ENCODE data around the gene NCKAP5.

The NCKAP5 gene

DNA sequence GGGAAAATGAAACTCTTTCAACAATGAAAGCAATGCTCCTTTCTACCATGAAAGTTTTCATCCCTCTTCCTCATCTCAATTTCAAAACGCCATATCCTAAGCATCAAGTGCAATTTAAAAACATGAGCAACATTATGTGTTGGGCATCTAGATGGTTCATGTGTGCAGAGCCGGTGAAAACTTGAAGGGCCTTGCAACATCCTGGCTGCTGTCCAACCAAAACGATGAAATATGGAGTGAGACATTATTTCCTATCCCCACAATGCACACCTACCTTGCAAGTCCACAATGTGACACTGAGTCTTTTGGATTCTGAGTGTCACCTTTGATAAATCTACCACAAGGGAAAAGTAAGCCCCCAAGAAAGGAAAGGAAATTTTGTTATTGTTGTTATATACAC is 110.0 kb downstream of the NCKAP5 start:
- TF ChIP-seq FOXK2 (IDR thresholded peaks at IDR 0.05) (no peak), SUZ12 (IDR thresholded peaks at IDR 0.05) (no peak), L3MBTL2 (conservative IDR thresholded peaks at IDR 0.05) (no peak), SP1 (IDR thresholded peaks at IDR 0.05) (no peak), TARDBP (IDR thresholded peaks at IDR 0.05) (no peak), FOXA1 (IDR thresholded peaks at IDR 0.05) (no peak), BHLHE40 (IDR thresholded peaks at IDR 0.05; ENCODE audit: borderline replicate concordance) (no peak), ARNT (IDR thresholded peaks at IDR 0.05) (no peak)
- DNase-seq (ENCODE audit: extremely low spot score), result no peak
- ChIA-PET CTCF (no interaction called here), POLR2A (no interaction called here)

DNA sequence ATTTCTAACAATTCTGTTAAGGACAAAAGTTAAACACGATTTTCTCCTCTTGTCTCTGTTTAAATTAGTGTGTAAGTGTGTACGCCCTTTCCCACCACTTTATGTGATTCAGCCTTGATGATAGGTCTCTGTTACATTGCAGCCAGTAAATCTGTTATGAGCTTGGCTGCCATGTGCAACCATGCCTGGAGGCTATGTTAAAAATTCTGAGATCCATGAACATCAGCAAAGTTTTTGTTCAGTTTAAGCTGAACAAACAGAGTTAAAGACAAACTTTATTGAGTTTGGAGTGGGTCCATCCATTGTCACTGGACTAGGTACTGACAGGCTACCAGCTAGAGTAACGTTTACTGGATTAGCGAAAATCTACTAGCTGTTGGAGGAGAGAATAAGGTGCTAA is 110.4 kb downstream of the NCKAP5 start:
- CTCF ChIA-PET, result no interaction called here
- POLR2A ChIA-PET, result no interaction called here
- TF ChIP-seq TARDBP (IDR thresholded peaks at IDR 0.05) (no peak), FOXA1 (IDR thresholded peaks at IDR 0.05) (no peak), LEF1 (IDR thresholded peaks at IDR 0.05; ENCODE audit: borderline replicate concordance) (no peak), SP1 (IDR thresholded peaks at IDR 0.05) (no peak), SUZ12 (IDR thresholded peaks at IDR 0.05) (no peak), L3MBTL2 (conservative IDR thresholded peaks at IDR 0.05) (no peak), ARNT (IDR thresholded peaks at IDR 0.05) (no peak), NFRKB (IDR thresholded peaks at IDR 0.05) (no peak), HDGF (IDR thresholded peaks at IDR 0.05; ENCODE audit: borderline replicate concordance) (no peak), CTBP1 (IDR thresholded peaks at IDR 0.05; ENCODE audit: borderline replicate concordance) (no peak), FOXM1 (IDR thresholded peaks at IDR 0.05; ENCODE audit: borderline replicate concordance) (no peak), FOXK2 (IDR thresholded peaks at IDR 0.05) (no peak), ZNF384 (IDR thresholded peaks at IDR 0.05) (no peak), ELF4 (IDR thresholded peaks at IDR 0.05) (no peak), BHLHE40 (IDR thresholded peaks at IDR 0.05; ENCODE audit: borderline replicate concordance) (no peak)
- TF ChIP-seq, protein P1, sequence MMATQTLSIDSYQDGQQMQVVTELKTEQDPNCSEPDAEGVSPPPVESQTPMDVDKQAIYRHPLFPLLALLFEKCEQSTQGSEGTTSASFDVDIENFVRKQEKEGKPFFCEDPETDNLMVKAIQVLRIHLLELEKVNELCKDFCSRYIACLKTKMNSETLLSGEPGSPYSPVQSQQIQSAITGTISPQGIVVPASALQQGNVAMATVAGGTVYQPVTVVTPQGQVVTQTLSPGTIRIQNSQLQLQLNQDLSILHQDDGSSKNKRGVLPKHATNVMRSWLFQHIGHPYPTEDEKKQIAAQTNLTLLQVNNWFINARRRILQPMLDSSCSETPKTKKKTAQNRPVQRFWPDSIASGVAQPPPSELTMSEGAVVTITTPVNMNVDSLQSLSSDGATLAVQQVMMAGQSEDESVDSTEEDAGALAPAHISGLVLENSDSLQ (IDR thresholded peaks at IDR 0.05), result no peak
- DNase-seq (ENCODE audit: extremely low spot score), result no peak

DNA sequence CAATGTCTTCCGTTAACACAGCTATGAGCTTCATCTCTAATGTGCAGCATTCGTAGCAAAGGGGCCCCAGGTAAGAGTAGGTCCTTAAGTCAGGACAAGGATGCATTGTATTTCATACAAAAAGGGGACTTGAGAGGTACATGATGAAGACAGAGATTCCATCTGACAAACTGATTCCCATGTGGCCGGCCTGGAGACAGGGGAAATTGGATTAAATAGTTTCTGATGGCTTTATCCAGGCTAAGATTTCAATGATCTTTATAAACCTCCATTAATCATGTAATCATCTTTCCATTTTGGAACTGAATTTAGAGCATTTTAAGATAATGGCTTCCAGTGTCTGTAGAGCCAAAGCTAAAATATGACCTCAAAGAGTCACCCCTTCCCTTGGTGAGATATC is 111.3 kb downstream of the NCKAP5 start:
- DNase-seq (ENCODE audit: extremely low spot score), result no peak
- no peak for TF ChIP-seq ZNF384 (IDR thresholded peaks at IDR 0.05)
- no peak for TF ChIP-seq FOXK2 (IDR thresholded peaks at IDR 0.05)
- TF ChIP-seq LEF1 (IDR thresholded peaks at IDR 0.05; ENCODE audit: borderline replicate concordance), result no peak
- no peak for TF ChIP-seq SP1 (IDR thresholded peaks at IDR 0.05)
- no peak for TF ChIP-seq FOXM1 (IDR thresholded peaks at IDR 0.05; ENCODE audit: borderline replicate concordance)
- TF ChIP-seq HDGF (IDR thresholded peaks at IDR 0.05; ENCODE audit: borderline replicate concordance), result no peak
- TF ChIP-seq, protein P1 (IDR thresholded peaks at IDR 0.05), result no peak
- no peak for TF ChIP-seq BHLHE40 (IDR thresholded peaks at IDR 0.05; ENCODE audit: borderline replicate concordance)
- TF ChIP-seq ARNT (IDR thresholded peaks at IDR 0.05), result no peak
- TF ChIP-seq FOXA1 (IDR thresholded peaks at IDR 0.05), result no peak
- no peak for TF ChIP-seq CTBP1 (IDR thresholded peaks at IDR 0.05; ENCODE audit: borderline replicate concordance)
- TF ChIP-seq ELF4 (IDR thresholded peaks at IDR 0.05), result no peak
- no peak for TF ChIP-seq L3MBTL2 (conservative IDR thresholded peaks at IDR 0.05)
- TF ChIP-seq TARDBP (IDR thresholded peaks at IDR 0.05), result no peak
- no peak for TF ChIP-seq SUZ12 (IDR thresholded peaks at IDR 0.05)
- no peak for TF ChIP-seq NFRKB (IDR thresholded peaks at IDR 0.05)
- POLR2A ChIA-PET, result no interaction called here
- CTCF ChIA-PET, result no interaction called here

DNA sequence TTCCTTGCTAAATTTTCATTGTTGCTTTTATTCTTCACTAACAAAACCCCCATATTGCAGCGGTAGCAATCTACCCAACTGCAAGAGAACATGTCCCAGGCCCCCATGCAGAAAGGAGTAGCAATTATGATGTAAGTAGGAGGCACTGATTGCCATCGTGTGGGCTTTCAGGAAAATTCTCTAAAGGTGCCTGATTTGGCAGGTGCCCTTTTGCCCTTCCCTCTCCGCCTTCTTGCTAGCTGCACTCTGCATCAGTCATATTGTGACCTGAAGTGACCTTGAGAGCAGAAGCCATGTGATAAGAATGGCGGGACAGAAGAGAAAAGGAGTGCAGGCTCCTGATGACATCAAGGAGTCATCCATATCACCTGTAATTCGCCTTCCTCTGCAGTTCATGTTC is 112.1 kb downstream of the NCKAP5 start:
- CTCF ChIA-PET, result no interaction called here
- DNase-seq (ENCODE audit: extremely low spot score), result no peak
- no peak for TF ChIP-seq FOXA1 (IDR thresholded peaks at IDR 0.05)
- no peak for TF ChIP-seq LEF1 (IDR thresholded peaks at IDR 0.05; ENCODE audit: borderline replicate concordance)
- no peak for TF ChIP-seq BHLHE40 (IDR thresholded peaks at IDR 0.05; ENCODE audit: borderline replicate concordance)
- TF ChIP-seq ZNF384 (IDR thresholded peaks at IDR 0.05), result no peak
- TF ChIP-seq HDGF (IDR thresholded peaks at IDR 0.05; ENCODE audit: borderline replicate concordance), result no peak
- no peak for TF ChIP-seq TARDBP (IDR thresholded peaks at IDR 0.05)
- no peak for TF ChIP-seq FOXK2 (IDR thresholded peaks at IDR 0.05)
- no peak for TF ChIP-seq ARNT (IDR thresholded peaks at IDR 0.05)
- TF ChIP-seq NFRKB (IDR thresholded peaks at IDR 0.05), result no peak

DNA sequence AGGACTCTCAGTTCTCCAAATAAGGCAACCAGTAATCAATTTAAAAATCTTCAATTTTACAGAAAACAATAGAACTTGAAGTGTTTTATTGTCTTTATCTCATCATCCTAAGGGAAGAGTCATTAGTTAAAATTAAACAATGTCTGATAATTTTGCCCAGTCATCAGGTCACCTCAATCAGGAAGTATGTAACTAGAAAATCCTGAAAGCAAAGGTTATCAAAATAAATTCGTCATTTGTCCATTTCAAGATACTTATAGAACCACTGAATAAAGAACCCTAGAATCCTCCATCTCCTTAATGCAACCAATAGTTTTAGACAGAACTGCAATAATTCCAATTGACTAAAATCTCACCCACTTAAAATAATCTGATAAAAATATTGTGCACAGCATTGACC is 115.2 kb downstream of the NCKAP5 start:
- no peak for DNase-seq (ENCODE audit: extremely low spot score)

More for the DNA sequence above, 112.1 kb downstream of the NCKAP5 start:
- POLR2A ChIA-PET, result no interaction called here

DNA sequence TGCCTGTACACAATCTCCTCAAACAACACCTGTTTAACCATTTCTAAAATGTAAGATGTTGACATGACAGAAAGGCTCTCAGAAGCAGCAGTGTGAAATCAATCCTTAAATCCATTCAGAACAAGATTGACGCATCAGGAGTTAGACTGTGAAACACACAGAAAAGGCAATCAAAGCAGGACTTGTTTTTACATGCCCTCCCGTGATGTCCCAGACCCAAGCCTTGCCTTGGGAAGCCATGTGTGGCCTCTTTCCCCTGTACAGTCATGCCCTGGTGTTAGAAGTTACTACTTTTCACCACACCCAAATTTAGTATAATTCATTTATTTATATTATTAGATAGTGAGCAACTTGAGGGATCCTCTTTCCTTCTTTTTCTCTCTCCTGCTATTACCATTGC is 115.7 kb downstream of the NCKAP5 start:
- ChIA-PET CTCF (no interaction called here), POLR2A (no interaction called here)
- no peak for DNase-seq (ENCODE audit: extremely low spot score)
- TF ChIP-seq ELF4 (IDR thresholded peaks at IDR 0.05), result no peak
- no peak for TF ChIP-seq FOXM1 (IDR thresholded peaks at IDR 0.05; ENCODE audit: borderline replicate concordance)
- TF ChIP-seq, protein P1 (IDR thresholded peaks at IDR 0.05), result no peak
- TF ChIP-seq L3MBTL2 (conservative IDR thresholded peaks at IDR 0.05), result no peak
- no peak for TF ChIP-seq CTBP1 (IDR thresholded peaks at IDR 0.05; ENCODE audit: borderline replicate concordance)
- TF ChIP-seq BHLHE40 (IDR thresholded peaks at IDR 0.05; ENCODE audit: borderline replicate concordance), result no peak
- no peak for TF ChIP-seq NFRKB (IDR thresholded peaks at IDR 0.05)
- TF ChIP-seq HDGF (IDR thresholded peaks at IDR 0.05; ENCODE audit: borderline replicate concordance), result no peak
- no peak for TF ChIP-seq LEF1 (IDR thresholded peaks at IDR 0.05; ENCODE audit: borderline replicate concordance)
- no peak for TF ChIP-seq TARDBP (IDR thresholded peaks at IDR 0.05)
- TF ChIP-seq ZNF384 (IDR thresholded peaks at IDR 0.05), result no peak
- TF ChIP-seq SUZ12 (IDR thresholded peaks at IDR 0.05), result no peak
- TF ChIP-seq ARNT (IDR thresholded peaks at IDR 0.05), result no peak
- no peak for TF ChIP-seq FOXK2 (IDR thresholded peaks at IDR 0.05)
- TF ChIP-seq SP1 (IDR thresholded peaks at IDR 0.05), result no peak
- TF ChIP-seq FOXA1 (IDR thresholded peaks at IDR 0.05), result no peak

More for the DNA sequence above, 115.2 kb downstream of the NCKAP5 start:
- POLR2A ChIA-PET, result no interaction called here
- CTCF ChIA-PET, result no interaction called here
- TF ChIP-seq LEF1 (IDR thresholded peaks at IDR 0.05; ENCODE audit: borderline replicate concordance) (no peak), ARNT (IDR thresholded peaks at IDR 0.05) (no peak), TARDBP (IDR thresholded peaks at IDR 0.05) (no peak), FOXA1 (IDR thresholded peaks at IDR 0.05) (no peak), BHLHE40 (IDR thresholded peaks at IDR 0.05; ENCODE audit: borderline replicate concordance) (no peak), CTBP1 (IDR thresholded peaks at IDR 0.05; ENCODE audit: borderline replicate concordance) (no peak), NFRKB (IDR thresholded peaks at IDR 0.05) (no peak), FOXM1 (IDR thresholded peaks at IDR 0.05; ENCODE audit: borderline replicate concordance) (no peak), ELF4 (IDR thresholded peaks at IDR 0.05) (no peak), SP1 (IDR thresholded peaks at IDR 0.05) (no peak), FOXK2 (IDR thresholded peaks at IDR 0.05) (no peak), L3MBTL2 (conservative IDR thresholded peaks at IDR 0.05) (no peak), ZNF384 (IDR thresholded peaks at IDR 0.05) (no peak), HDGF (IDR thresholded peaks at IDR 0.05; ENCODE audit: borderline replicate concordance) (no peak), SUZ12 (IDR thresholded peaks at IDR 0.05) (no peak)
- TF ChIP-seq, protein P1 (IDR thresholded peaks at IDR 0.05), result no peak

Measured in HEK293T (cell line).